ENCODE results near the gene PTGR2. TPM values are rescaled to one million over a fixed set of nuclear protein-coding genes. Genes with fewer than 3 reads are reported as not detected.

PTGR2 gene
- total RNA-seq, 1 experiment from 2014 or later, result 17.1 TPM

DNA sequence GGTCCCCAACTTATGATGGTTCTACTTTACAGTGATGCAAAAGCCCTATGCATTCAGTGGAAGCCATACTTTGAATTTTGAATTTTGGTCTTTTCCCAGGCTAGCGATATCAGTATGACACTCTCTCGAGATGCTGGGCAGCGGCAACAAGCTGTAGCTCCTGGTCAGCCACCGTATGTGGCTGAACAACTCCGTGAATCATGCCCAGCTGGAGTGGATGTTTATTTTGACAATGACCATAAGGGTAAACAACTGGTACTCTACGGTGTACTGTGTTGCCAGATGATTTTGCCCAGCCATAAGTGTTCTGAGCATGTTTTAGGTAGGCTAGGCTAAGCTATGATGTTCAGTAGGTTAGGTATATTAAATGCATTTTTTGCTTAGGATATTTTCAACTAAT is 26.8 kb downstream of the PTGR2 start:
- Histone ChIP-seq H3K27me3 (ENCODE audit: control insufficient read depth, insufficient read depth, low read length) (no peaks in the 10 kb centered on the region), H3K4me1 (ENCODE audit: control insufficient read depth, insufficient read depth, low read length) (no peaks in the 10 kb centered on the region), H3K9me3 (ENCODE audit: control insufficient read depth, insufficient read depth, low read depth, low read length) (no peaks in the 10 kb centered on the region), H3K4me3 (ENCODE audit: low read depth in 2 of 2, low read length in 2 of 2) (no peak overlapping the region), H3K27ac (ENCODE audit: low read length) (no peak overlapping the region), H3K36me3 (ENCODE audit: control insufficient read depth, insufficient read depth, low read length) (no peaks in the 10 kb centered on the region)
- in situ Hi-C loops (cut with HindIII; ENCODE audit: low pct_unique_long_range_greater_than_20kb, low sequenced_read_pairs), result no loop called here
- ATAC-seq (no peak), DNase-seq (ENCODE audit: low read depth, low spot score) (no peak)
- intact Hi-C loops (cut with micrococcal nuclease; ENCODE audit: unreplicated experiment), result no loop called here
- POLR2A ChIA-PET, result no interaction called here
- TF ChIP-seq POLR2AphosphoS5 (IDR thresholded peaks at IDR 0.05; ENCODE audit: low read depth, low read length) (no peak), SIN3A (IDR thresholded peaks at IDR 0.05; ENCODE audit: borderline replicate concordance, insufficient read depth, low read depth, low read length) (no peak), TCF7L2 (IDR thresholded peaks at IDR 0.05; ENCODE audit: low read depth, low read length) (no peak)
- TF ChIP-seq, protein P1, sequence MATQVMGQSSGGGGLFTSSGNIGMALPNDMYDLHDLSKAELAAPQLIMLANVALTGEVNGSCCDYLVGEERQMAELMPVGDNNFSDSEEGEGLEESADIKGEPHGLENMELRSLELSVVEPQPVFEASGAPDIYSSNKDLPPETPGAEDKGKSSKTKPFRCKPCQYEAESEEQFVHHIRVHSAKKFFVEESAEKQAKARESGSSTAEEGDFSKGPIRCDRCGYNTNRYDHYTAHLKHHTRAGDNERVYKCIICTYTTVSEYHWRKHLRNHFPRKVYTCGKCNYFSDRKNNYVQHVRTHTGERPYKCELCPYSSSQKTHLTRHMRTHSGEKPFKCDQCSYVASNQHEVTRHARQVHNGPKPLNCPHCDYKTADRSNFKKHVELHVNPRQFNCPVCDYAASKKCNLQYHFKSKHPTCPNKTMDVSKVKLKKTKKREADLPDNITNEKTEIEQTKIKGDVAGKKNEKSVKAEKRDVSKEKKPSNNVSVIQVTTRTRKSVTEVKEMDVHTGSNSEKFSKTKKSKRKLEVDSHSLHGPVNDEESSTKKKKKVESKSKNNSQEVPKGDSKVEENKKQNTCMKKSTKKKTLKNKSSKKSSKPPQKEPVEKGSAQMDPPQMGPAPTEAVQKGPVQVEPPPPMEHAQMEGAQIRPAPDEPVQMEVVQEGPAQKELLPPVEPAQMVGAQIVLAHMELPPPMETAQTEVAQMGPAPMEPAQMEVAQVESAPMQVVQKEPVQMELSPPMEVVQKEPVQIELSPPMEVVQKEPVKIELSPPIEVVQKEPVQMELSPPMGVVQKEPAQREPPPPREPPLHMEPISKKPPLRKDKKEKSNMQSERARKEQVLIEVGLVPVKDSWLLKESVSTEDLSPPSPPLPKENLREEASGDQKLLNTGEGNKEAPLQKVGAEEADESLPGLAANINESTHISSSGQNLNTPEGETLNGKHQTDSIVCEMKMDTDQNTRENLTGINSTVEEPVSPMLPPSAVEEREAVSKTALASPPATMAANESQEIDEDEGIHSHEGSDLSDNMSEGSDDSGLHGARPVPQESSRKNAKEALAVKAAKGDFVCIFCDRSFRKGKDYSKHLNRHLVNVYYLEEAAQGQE (IDR thresholded peaks at IDR 0.05; ENCODE audit: insufficient read depth in 1 of 2, low read depth in 2 of 2, low read length in 1 of 2), result no peak
- TF ChIP-seq, protein P2, sequence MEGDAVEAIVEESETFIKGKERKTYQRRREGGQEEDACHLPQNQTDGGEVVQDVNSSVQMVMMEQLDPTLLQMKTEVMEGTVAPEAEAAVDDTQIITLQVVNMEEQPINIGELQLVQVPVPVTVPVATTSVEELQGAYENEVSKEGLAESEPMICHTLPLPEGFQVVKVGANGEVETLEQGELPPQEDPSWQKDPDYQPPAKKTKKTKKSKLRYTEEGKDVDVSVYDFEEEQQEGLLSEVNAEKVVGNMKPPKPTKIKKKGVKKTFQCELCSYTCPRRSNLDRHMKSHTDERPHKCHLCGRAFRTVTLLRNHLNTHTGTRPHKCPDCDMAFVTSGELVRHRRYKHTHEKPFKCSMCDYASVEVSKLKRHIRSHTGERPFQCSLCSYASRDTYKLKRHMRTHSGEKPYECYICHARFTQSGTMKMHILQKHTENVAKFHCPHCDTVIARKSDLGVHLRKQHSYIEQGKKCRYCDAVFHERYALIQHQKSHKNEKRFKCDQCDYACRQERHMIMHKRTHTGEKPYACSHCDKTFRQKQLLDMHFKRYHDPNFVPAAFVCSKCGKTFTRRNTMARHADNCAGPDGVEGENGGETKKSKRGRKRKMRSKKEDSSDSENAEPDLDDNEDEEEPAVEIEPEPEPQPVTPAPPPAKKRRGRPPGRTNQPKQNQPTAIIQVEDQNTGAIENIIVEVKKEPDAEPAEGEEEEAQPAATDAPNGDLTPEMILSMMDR (IDR thresholded peaks at IDR 0.05), result no peak
- CTCF ChIA-PET, result no interaction called here
- BruUV-seq (replicated peaks), result no TSS peak

DNA sequence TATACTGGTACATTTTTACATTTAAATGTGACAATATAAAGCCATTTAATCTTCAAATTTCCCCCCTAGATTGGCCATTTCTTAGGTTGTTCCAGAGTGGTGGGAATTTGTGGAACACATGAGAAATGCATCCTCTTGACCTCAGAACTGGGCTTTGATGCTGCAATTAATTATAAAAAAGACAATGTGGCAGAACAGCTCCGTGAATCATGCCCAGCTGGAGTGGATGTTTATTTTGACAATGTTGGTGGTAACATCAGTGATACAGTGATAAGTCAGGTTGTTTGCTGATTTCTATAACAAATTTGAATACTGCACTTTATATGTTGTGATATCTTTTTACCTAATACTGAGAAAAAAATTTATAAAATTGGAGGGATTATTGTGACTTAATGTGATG is 27.4 kb downstream of the PTGR2 start:
- H3K9me3 ChIP-seq (ENCODE audit: control insufficient read depth, insufficient read depth, low read depth, low read length), result no peaks in the 10 kb centered on the region
- no peak overlapping the region for H3K4me3 ChIP-seq (ENCODE audit: low read depth in 2 of 2, low read length in 2 of 2)
- no peaks in the 10 kb centered on the region for H3K27me3 ChIP-seq (ENCODE audit: control insufficient read depth, insufficient read depth, low read length)
- no peak for DNase-seq (ENCODE audit: low read depth, low spot score)
- peaks cover 4% of the 10 kb centered on the region; the same call in 1 of the 2 replicates for H3K36me3 ChIP-seq (ENCODE audit: control insufficient read depth, insufficient read depth, low read length)
- ChIA-PET CTCF (no interaction called here), POLR2A (no interaction called here)
- in situ Hi-C loops (cut with HindIII; ENCODE audit: low pct_unique_long_range_greater_than_20kb, low sequenced_read_pairs), result no loop called here
- H3K4me1 ChIP-seq (ENCODE audit: control insufficient read depth, insufficient read depth, low read length), result no peaks in the 10 kb centered on the region
- ATAC-seq, result no peak
- intact Hi-C loops (cut with micrococcal nuclease; ENCODE audit: unreplicated experiment), result no loop called here
- TF ChIP-seq TCF7L2 (IDR thresholded peaks at IDR 0.05; ENCODE audit: low read depth, low read length), result no peak
- no peak for TF ChIP-seq POLR2AphosphoS5 (IDR thresholded peaks at IDR 0.05; ENCODE audit: low read depth, low read length)
- TF ChIP-seq, protein P1 (IDR thresholded peaks at IDR 0.05; ENCODE audit: insufficient read depth in 1 of 2, low read depth in 2 of 2, low read length in 1 of 2), result no peak
- no peak for TF ChIP-seq SIN3A (IDR thresholded peaks at IDR 0.05; ENCODE audit: borderline replicate concordance, insufficient read depth, low read depth, low read length)
- TF ChIP-seq, protein P2 (IDR thresholded peaks at IDR 0.05), result no peak
- BruUV-seq (replicated peaks), result no TSS peak
- no peak overlapping the region for H3K27ac ChIP-seq (ENCODE audit: low read length)
